H9 (cell line): ENCODE measurements around the gene PSMG2. TPM values are rescaled to one million over a fixed set of nuclear protein-coding genes. Genes with fewer than 3 reads are reported as not detected.

ENCODE experiments used
- DNase-seq: peaks from one replicate; pipeline ENCODE4 v3.0.0-alpha.2; 2017
- H2AFZ ChIP-seq: one replicate; pipeline ENCODE4 v1.6.1; 2013; ENCODE audit warnings: mild to moderate bottlenecking, low read length, control low read depth, moderate library complexity
- H2AK5ac ChIP-seq: 2 replicates; pipeline ENCODE4 v1.6.1; 2013; ENCODE audit warnings: low read length, control low read depth, mixed read lengths; ENCODE audit not compliant: insufficient read length
- H2BK120ac ChIP-seq: one replicate; pipeline ENCODE4 v1.6.1; 2013; ENCODE audit warnings: low read depth, mild to moderate bottlenecking, low read length, control low read depth, inconsistent platforms; ENCODE audit not compliant: poor library complexity, severe bottlenecking
- H2BK12ac ChIP-seq: 2 replicates; pipeline ENCODE4 v1.6.1; 2013; ENCODE audit warnings: low read length, control low read depth, mixed read lengths, low read depth; ENCODE audit not compliant: insufficient read length
- H2BK15ac ChIP-seq: 2 replicates; pipeline ENCODE4 v1.6.1; 2013; ENCODE audit warnings: low read depth, low read length, control low read depth
- H2BK20ac ChIP-seq: one replicate; pipeline ENCODE4 v1.6.1; 2013; ENCODE audit warnings: low read depth, mild to moderate bottlenecking, low read length, control low read depth, inconsistent platforms; ENCODE audit not compliant: poor library complexity, severe bottlenecking
- H2BK5ac ChIP-seq: 2 replicates; pipeline ENCODE4 v1.6.1; 2013; ENCODE audit warnings: low read length, control low read depth, mixed read lengths; ENCODE audit not compliant: insufficient read length
- H3K14ac ChIP-seq: 2 replicates; pipeline ENCODE4 v1.6.1; 2013; ENCODE audit warnings: low read length, control low read depth; ENCODE audit not compliant: insufficient read depth
- H3K18ac ChIP-seq: 2 replicates; pipeline ENCODE4 v1.6.1; 2013; ENCODE audit warnings: low read depth, mild to moderate bottlenecking, mixed read lengths, low read length, control low read depth; ENCODE audit not compliant: insufficient read length
- H3K23ac ChIP-seq: 2 replicates; pipeline ENCODE4 v1.6.1; 2013; ENCODE audit warnings: low read length, control low read depth, mixed read lengths, low read depth; ENCODE audit not compliant: insufficient read length
- H3K23me2 ChIP-seq: 2 replicates; pipeline ENCODE4 v1.6.1; 2013; ENCODE audit warnings: low read depth, mild to moderate bottlenecking, mixed read lengths, low read length, control low read depth; ENCODE audit not compliant: insufficient read length, poor library complexity, severe bottlenecking
- H3K27ac ChIP-seq: 2 replicates; pipeline ENCODE4 v1.5.1; 2013; ENCODE audit warnings: low read length, control low read depth, mixed read lengths, low read depth; ENCODE audit not compliant: insufficient read length
- H3K27me3 ChIP-seq: 2 replicates; pipeline ENCODE4 v1.6.1; 2013; ENCODE audit warnings: low read length, control low read depth, inconsistent platforms; ENCODE audit not compliant: insufficient read depth
- H3K4ac ChIP-seq: 2 replicates; pipeline ENCODE4 v1.6.1; 2013; ENCODE audit warnings: low read depth, mild to moderate bottlenecking, control low read depth, inconsistent platforms, low read length, moderate library complexity
- H3K4me1 ChIP-seq: 2 replicates; pipeline ENCODE4 v1.6.1; 2013; ENCODE audit warnings: low read length, control low read depth, inconsistent platforms; ENCODE audit not compliant: insufficient read depth
- H3K4me2 ChIP-seq: 2 replicates; pipeline ENCODE4 v1.6.1; 2013; ENCODE audit warnings: low read length, control low read depth, mixed read lengths; ENCODE audit not compliant: insufficient read length, insufficient read depth
- H3K56ac ChIP-seq: 2 replicates; pipeline ENCODE4 v1.6.1; 2013; ENCODE audit warnings: low read depth, mild to moderate bottlenecking, mixed read lengths, low read length, control low read depth; ENCODE audit not compliant: insufficient read length
- H3K79me1 ChIP-seq: 2 replicates; pipeline ENCODE4 v1.6.1; 2013; ENCODE audit warnings: low read depth, mild to moderate bottlenecking, moderate library complexity, low read length, control low read depth, inconsistent platforms; ENCODE audit not compliant: insufficient read depth, poor library complexity, severe bottlenecking
- H3K79me2 ChIP-seq: 2 replicates; pipeline ENCODE4 v1.6.1; 2013; ENCODE audit warnings: low read length, control low read depth, inconsistent platforms; ENCODE audit not compliant: insufficient read depth
- H3K9ac ChIP-seq: 2 replicates; pipeline ENCODE4 v1.6.1; 2013; ENCODE audit warnings: low read length, control low read depth, mixed read lengths; ENCODE audit not compliant: insufficient read length; ENCODE audit errors: extremely low read depth
- H3K9me3 ChIP-seq: one replicate; pipeline ENCODE4 v1.6.1; 2013; ENCODE audit warnings: low read depth, low read length, inconsistent platforms; ENCODE audit not compliant: control insufficient read depth
- H3T11ph ChIP-seq: one replicate; pipeline ENCODE4 v1.6.1; 2013; ENCODE audit warnings: mild to moderate bottlenecking, low read length, control low read depth, inconsistent platforms
- H4K20me1 ChIP-seq: one replicate; pipeline ENCODE4 v1.6.1; 2013; ENCODE audit not compliant: control insufficient read depth, insufficient read length, insufficient read depth
- H4K5ac ChIP-seq: 2 replicates; pipeline ENCODE4 v1.6.1; 2013; ENCODE audit warnings: low read depth, mild to moderate bottlenecking, mixed read lengths, low read length, control low read depth; ENCODE audit not compliant: insufficient read length
- H4K8ac ChIP-seq: replicated peaks from 2 replicates; pipeline ENCODE4 v1.6.1; 2013; ENCODE audit warnings: low read length, control low read depth, mixed read lengths, low read depth; ENCODE audit not compliant: insufficient read length
- H4K91ac ChIP-seq: 2 replicates; pipeline ENCODE4 v1.6.1; 2013; ENCODE audit warnings: low read depth, mild to moderate bottlenecking, moderate library complexity, mixed read lengths, low read length, control low read depth; ENCODE audit not compliant: insufficient read length
- H3K27ac Mint-ChIP-seq, 3 experiments: 2 replicates in 2 of 3; 3 replicates in 1 of 3; pipeline ENCODE4 v1.8.0; 2020 to 2021; ENCODE audit warnings: mixed read lengths in 3 of 3, mild to moderate bottlenecking in 1 of 3, moderate library complexity in 1 of 3
- H3K27me3 Mint-ChIP-seq: 2 replicates; pipeline ENCODE4 v1.8.0; 2021; ENCODE audit warnings: low read depth, mild to moderate bottlenecking, moderate library complexity, mixed read lengths
- H3K36me3 Mint-ChIP-seq, 3 experiments: 2 replicates in 2 of 3; 3 replicates in 1 of 3; pipeline ENCODE4 v1.8.0; 2020 to 2021; ENCODE audit warnings: low read depth in 3 of 3, mixed read lengths in 3 of 3; ENCODE audit not compliant: insufficient read depth in 1 of 3
- H3K4me1 Mint-ChIP-seq, 2 experiments: 2 replicates each; pipeline ENCODE4 v1.8.0; 2020; ENCODE audit warnings: mixed read lengths in 2 of 2
- H3K4me3 Mint-ChIP-seq, 2 experiments: 2 replicates in 1 of 2; 3 replicates in 1 of 2; pipeline ENCODE4 v1.8.0; 2020 to 2021; ENCODE audit warnings: mild to moderate bottlenecking in 2 of 2, mixed read lengths in 2 of 2, moderate library complexity in 1 of 2
- H3K9me3 Mint-ChIP-seq, 2 experiments: 2 replicates in 1 of 2; 3 replicates in 1 of 2; pipeline ENCODE4 v1.8.0; 2020; ENCODE audit warnings: mild to moderate bottlenecking in 2 of 2, mixed read lengths in 2 of 2, moderate library complexity in 1 of 2
- CTCF ChIP-seq: fragments of 200-600 bp; sonication (generic); conservative IDR thresholded peaks from 3 replicates; pipeline ENCODE4 v1.8.0; 2021; ENCODE audit warnings: antibody characterized with exemption, mild to moderate bottlenecking
- WGBS: extraction: QIAGEN DNeasy Blood & Tissue Kit; methylation state at CpG from one replicate; pipeline ENCODE4 v1.1.7; 2013; ENCODE audit warnings: missing lambda C conversion rate, low lambda C conversion rate, mixed read lengths; ENCODE audit not compliant: insufficient read length; ENCODE audit errors: extremely low coverage; 5-methylcytosine and 5-hydroxymethylcytosine counted together
- total RNA-seq: library from RNA; stranded (reverse); gene quantifications from 2 replicates; pipeline ENCODE4 v1.2.1, GENCODE V29; 2021

Gene PSMG2
- total RNA-seq, 1 experiment from 2014 or later, result 72.2 TPM

- H2AK5ac ChIP-seq, result no peak overlapping the region
- WGBS, result no CpG with 5 or more reads among the region's 3 CpGs
- H3K4me2 ChIP-seq, result no peak overlapping the region
- H2BK5ac ChIP-seq, result no peak overlapping the region
- no peak overlapping the region for H3T11ph ChIP-seq
- H2BK12ac ChIP-seq, result no peak overlapping the region
- H3K79me1 ChIP-seq, result no peaks in the 10 kb centered on the region
- H3K9me3 ChIP-seq, result no peaks in the 10 kb centered on the region
- H3K36me3 Mint-ChIP-seq, result no peaks in the 10 kb centered on the region; a peak in 1 of 7 replicates
- H3K4ac ChIP-seq, result no peak overlapping the region
- no peak overlapping the region for H4K8ac ChIP-seq
- no peak overlapping the region for H3K56ac ChIP-seq
- no peak overlapping the region for H3K4me3 Mint-ChIP-seq
- H2BK15ac ChIP-seq, result no peak overlapping the region
- no peak overlapping the region for H2BK120ac ChIP-seq
- peaks cover 4 to 11% of the 10 kb centered on the region in 2 experiments for H3K4me1 Mint-ChIP-seq
- no peak overlapping the region for H3K27ac ChIP-seq
- no peak overlapping the region for H4K91ac ChIP-seq
- no peak overlapping the region for H3K14ac ChIP-seq
- no peak for TF ChIP-seq CTCF
- no peaks in the 10 kb centered on the region for H4K20me1 ChIP-seq
- no peak overlapping the region for H4K5ac ChIP-seq
- no peaks in the 10 kb centered on the region for H3K4me1 ChIP-seq
- no peaks in the 10 kb centered on the region for H3K79me2 ChIP-seq
- H2AFZ ChIP-seq, result no peak overlapping the region
- no peaks in the 10 kb centered on the region for H3K23me2 ChIP-seq
- no peak overlapping the region for H2BK20ac ChIP-seq
- no peak for DNase-seq
- no peaks in the 10 kb centered on the region for H3K27me3 ChIP-seq
- no peak overlapping the region for H3K23ac ChIP-seq
- no peak overlapping the region for H3K9ac ChIP-seq
- H3K27ac Mint-ChIP-seq, result no peak overlapping the region
- H3K27me3 Mint-ChIP-seq, result no peaks in the 10 kb centered on the region
- H3K9me3 Mint-ChIP-seq, result no peaks in the 10 kb centered on the region
- H3K18ac ChIP-seq, result no peak overlapping the region
Observed at GRCh38 chr18:12768625-12769024, 65.8 kb downstream of the PSMG2 start.
